NAMALWA (cell line): ENCODE results near the gene SHISA4.
"Not testable (repeated sequence)": the region's sequence is repeated elsewhere in the genome, so short reads cannot be mapped to it uniquely, and the experiment has no call there.

Experiments used
- DNase-seq: peaks from one replicate; pipeline ENCODE4 v3.0.0-alpha.2; 2015; ENCODE audit warnings: low spot score

SHISA4 gene

DNA sequence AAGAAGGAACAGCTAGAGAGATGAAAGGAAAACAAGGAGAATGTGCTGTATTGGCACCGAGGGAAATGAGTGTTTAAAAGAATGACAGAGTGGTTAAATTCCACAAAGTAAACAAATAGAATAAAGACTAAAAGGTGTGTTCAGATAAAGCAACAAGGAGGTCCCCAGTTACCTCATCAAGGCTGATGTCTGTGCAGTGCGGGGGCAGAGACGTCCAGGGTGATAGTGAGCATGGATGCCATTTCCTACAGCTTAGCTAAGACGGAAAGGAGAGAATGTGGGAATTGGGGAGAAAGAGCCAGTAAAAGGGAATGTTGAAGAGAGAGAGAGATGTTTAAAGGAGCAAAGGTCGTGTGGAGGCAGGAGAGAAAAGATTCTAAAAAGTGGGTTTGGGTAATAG is 42.1 kb downstream of the SHISA4 start:
- no peak for DNase-seq

DNA sequence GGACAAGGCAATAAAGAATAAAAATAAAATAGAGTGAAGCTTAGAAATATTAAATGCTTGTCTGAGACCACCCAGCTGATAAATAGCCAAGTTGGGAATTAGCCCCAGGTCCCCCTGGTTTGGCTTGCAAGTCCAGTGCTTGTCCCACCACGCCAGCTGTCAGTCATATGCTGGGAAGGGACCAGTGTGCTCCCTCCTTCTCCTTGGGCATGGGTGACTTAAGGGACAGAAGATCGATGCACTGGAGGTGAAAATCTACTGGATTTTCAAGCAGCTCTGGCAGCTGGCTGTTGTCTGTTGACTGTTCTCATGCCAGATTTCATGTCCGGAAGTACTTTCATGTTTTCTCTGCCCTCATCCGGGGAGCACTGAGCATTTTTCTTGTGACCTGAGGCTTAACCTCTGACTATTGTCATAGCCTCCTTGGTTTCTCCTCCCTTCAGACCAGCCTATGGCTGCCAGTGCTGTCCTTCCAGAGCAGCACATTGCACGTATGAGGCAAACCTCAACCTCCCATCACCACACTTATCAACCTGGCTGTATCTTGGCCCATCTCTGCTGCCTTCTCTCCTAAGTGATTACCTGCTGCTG is 45.2 kb downstream of the SHISA4 start:
- DNase-seq, result no peak

DNA sequence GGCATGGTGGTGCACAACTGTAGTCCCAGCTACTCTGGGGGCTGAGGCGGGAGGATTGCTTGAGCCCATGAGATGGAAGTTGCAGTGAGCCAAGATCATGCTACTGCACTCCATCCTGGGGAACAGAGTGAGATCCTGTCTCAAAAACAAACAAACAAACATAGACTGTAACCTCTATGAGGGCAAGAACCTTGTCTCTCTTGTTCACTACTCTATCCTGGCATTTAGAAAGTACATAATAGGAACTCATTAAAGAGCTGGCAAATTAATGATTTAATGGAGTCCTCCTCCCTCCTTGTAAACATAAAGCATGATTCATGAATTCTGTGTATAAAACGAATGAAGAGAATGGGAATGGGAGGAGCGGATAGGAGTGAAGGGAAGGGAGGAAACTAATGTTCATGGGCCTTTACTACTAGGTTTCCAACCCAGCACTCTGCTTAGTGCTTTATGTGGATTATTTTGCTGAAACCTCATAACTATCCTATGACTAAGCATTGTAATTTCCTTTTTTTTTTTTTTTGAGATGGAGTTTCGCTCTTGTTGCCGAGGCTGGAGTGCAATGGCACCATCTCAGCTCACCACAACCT is 49.0 kb downstream of the SHISA4 start:
- no peak for DNase-seq

DNA sequence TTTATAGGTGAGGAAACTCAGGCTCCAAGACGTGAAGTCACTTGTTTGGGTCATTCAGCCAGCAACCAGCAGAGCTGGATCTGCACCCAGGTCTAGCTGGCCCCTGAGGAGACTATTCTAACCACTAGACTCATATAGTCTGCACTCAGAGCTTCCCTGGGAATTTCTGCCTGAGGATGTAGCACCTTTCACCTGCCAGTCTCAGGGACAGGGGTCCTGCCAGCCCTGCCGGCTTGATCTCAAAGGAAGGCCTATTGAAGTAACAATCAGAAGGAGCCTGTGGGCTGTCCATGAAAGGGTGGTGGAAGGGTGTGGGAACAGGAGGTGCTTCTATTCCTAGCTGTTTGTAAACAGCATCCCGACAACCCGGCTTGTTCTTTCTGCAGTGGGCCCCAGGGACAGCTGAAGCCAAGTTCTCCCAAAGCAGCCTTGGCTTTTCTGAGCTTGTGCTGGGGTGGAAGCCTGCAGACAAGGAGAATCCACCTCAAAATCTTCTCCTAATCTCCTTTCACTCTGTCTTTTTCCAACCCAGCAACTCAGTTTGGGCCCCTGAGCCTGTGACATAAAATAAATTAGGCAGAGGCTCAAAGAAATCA is 49.8 kb downstream of the SHISA4 start:
- no peak for DNase-seq

DNA sequence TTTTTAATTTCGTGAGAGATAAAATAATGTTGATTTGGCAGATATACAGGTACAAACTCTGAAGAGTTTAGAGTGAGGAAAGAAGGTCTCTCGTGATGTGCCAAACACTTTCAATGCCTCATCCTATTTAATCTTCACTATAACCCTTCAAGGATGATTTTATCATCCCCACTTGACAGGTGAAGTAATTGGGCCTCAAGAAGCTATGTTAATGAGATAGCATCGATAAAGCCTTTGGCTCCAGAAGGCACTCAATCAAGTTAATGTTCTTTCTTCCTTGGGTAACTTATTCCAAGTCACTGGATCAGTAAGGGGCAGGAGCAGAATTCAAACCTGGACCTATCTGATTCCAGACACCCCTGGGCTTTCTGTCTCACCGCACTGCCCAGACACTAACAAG is 50.5 kb downstream of the SHISA4 start:
- DNase-seq, result no peak

DNA sequence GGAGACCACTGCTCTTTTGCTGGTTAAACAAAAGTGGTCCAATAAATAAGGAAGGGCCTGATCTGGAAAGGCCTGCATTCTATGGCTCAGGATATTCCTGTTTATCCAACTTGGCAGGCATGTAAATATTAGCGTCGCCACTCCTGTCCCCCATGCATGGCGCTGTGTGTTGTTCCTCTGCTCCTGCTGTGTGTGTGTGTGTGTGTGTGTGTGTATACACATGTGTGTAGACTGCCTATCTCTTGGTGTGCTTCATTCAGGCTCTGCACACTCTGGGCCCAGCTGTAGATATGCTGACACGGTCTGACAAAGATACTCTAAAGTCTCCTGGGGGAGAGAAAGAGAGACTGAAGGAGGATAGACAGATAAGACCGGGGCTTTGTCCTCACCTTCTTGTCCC is 50.9 kb downstream of the SHISA4 start:
- no peak for DNase-seq

DNA sequence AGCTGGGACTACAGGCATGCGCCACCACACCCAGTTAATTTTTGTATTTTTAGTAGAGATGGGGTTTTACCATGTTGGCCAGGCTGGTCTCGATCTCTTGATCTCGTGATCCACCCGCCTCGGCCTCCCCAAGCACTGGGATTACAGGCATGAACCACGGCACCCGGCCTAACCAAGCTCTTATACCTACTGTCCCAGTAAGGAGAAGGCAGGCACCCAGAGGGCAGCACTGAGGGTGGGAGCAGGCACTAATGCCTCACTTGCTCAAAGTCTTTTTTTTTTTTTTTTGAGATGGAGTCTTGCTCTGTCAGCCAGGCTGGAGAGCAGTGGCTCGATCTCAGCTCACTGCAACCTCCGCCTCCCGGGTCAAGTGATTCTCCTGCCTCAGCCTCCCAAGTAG is 51.6 kb downstream of the SHISA4 start:
- not testable (repeated sequence) for DNase-seq

DNA sequence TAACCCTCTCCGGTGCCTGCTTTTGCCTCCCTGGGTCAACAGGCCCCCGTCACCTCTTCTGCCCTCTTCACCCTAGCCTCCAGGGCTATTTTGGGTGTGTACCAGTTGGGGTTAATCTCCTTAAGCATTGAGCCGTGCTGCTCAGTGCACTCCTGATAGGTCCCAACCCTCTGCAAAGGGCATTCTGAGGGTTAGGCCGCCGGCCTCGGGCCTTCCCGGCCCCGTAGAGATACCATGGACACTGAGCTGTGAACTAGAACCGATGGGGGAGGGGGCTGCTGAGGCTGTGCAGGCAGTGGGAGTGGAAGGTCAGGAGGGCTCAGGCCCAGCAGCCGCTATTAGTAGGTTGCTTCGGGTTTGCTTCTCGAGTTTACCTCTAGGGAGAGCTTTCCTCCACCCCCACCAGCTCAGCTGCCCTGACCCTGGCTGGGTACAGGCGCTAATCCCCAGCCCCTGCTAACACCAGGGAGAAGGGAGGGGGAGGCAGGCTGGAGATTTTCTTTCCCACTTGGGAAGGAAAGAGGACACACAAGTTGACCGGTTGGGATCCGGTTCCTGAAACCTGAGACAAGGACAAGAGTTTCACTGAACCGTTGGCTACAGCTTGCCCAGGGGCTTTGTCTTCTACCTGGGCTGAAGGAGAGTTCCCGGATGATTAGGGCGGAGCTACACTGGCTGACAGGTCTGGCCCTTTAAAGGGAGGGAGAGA is 52.9 kb downstream of the SHISA4 start:
- DNase-seq, result no peak

DNA sequence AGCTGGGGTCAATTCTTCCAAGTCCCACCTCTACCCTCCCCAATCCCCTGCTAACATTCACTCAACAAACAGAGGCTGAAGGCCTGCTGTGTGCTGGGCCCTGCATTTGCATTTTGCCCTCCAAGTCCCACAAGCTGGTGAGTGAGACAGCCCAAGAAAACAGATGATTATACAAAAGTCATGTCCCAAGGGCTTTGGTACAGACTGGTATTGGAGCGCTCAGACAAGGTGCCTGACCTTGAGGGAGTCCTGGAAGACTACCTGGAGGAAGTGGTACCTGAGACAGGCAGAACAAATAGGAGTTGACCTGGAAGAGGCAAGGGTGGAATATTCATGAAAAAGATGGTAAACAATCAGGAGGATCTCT is 53.4 kb downstream of the SHISA4 start:
- DNase-seq, result no peak
